ENCODE results near the gene IWS1. TPM values are rescaled to one million over a fixed set of nuclear protein-coding genes. Genes with fewer than 3 reads are reported as not detected.

IWS1 gene
- total and polyA plus RNA-seq, 12 donors = 17.8 to 51.9 (median 24.9) TPM

DNA sequence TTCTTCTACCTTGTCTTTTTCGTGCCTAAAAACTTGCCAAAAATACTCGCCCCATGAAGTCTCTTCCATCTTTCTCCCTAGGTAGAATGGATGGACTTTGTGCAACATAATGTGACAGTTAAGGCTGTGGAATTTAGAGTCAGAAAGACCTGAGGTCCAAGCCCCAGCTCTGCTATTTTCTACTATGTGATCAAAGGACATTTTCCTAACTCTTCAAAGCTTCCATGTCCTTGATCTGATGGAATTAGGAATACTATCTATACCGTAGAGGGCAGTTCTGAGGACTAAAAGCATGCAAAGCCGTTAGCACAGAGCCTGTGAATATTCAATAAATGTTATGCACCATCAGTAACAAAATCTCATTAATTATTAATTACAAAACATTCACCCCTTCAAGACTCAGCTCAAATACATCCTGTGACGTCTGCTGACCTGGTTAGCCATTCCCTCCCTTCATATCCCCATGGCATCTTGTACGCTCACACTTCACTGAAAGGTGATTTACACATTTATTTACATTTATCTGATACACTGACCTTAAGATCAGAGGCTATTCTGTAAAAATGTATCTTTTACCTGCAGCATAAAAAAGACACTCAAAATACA is 15.1 kb downstream of the IWS1 start:
- Histone ChIP-seq H3K27me3 (no peaks in the 10 kb centered on the region), H3K36me3 (replicated peaks in 1 of 2) (peaks cover 0 to 4% of the 10 kb centered on the region in 2 donors), H3K9me3 (replicated peaks in 1 of 3) (no peaks in the 10 kb centered on the region), H3K4me1 (replicated peaks in 1 of 2) (peaks cover 17 to 42% of the 10 kb centered on the region in 2 donors), H3K4me3 (no peak overlapping the region), H3K27ac (no peak overlapping the region)
- TF ChIP-seq CTCF (IDR thresholded peaks at IDR 0.05) (no peak), POLR2A (IDR thresholded peaks at IDR 0.05) (no peak)
- 73 to 81% (median 81%) methylated on average over 6 of the region's 6 CpGs for WGBS, 4 donors
- no peak for DNase-seq
- intact Hi-C loops (cut with DNase I) = no loop called here

DNA sequence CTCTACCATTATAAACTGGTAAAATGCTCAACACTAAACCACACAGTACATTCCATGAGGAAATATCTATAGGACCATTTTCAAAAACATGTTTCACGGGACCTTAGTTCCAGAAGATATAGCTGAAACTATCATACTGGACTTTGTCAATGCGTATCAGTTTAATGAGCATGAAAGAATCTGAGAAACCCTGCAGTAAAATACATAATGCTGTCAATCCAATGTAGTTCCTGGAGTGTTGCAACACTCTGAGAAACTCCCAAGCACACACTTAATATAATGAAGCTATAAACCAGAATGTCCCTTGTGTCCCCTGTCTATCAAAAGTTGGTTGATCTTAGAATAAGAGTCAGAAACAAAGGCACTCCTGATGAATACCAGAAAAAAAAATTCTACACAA is 16.2 kb downstream of the IWS1 start:
- WGBS, 4 donors = 91 to 98% (median 95%) methylated on average over 2 of the region's 2 CpGs
- H3K4me1 ChIP-seq (replicated peaks in 1 of 2) = peaks cover 17 to 37% of the 10 kb centered on the region in 2 donors
- TF ChIP-seq POLR2A (IDR thresholded peaks at IDR 0.05) (no peak), CTCF (IDR thresholded peaks at IDR 0.05) (no peak)

GRCh38 chr2:127508631-127509034 is 17.7 kb downstream of the IWS1 start:
- Histone ChIP-seq H3K4me1 (replicated peaks in 1 of 2) (peaks cover 17 to 31% of the 10 kb centered on the region in 2 donors), H3K4me3 (no peak overlapping the region), H3K27me3 (no peaks in the 10 kb centered on the region), H3K36me3 (replicated peaks in 1 of 2) (peaks cover 0 to 17% of the 10 kb centered on the region in 2 donors), H3K27ac (peak overlapping the region; percentile 6 to 75 (median 67)), H3K9me3 (replicated peaks in 1 of 3) (no peaks in the 10 kb centered on the region)
- DNase-seq = peak; percentile 82 to 96 (median 94)
- intact Hi-C loops (cut with DNase I) = no loop called here
- 0 to 8% (median 2%) methylated on average over 3 of the region's 3 CpGs for WGBS, 4 donors
- TF ChIP-seq CTCF (IDR thresholded peaks at IDR 0.05) = no peak
- no peak for TF ChIP-seq POLR2A (IDR thresholded peaks at IDR 0.05)

More for the DNA sequence above, 16.2 kb downstream of the IWS1 start:
- Histone ChIP-seq H3K36me3 (replicated peaks in 1 of 2) (peaks cover 0 to 8% of the 10 kb centered on the region in 2 donors), H3K27ac (no peak overlapping the region), H3K27me3 (no peaks in the 10 kb centered on the region), H3K4me3 (no peak overlapping the region), H3K9me3 (replicated peaks in 1 of 3) (no peaks in the 10 kb centered on the region)
- intact Hi-C loops (cut with DNase I) = no loop called here
- DNase-seq = no peak

DNA sequence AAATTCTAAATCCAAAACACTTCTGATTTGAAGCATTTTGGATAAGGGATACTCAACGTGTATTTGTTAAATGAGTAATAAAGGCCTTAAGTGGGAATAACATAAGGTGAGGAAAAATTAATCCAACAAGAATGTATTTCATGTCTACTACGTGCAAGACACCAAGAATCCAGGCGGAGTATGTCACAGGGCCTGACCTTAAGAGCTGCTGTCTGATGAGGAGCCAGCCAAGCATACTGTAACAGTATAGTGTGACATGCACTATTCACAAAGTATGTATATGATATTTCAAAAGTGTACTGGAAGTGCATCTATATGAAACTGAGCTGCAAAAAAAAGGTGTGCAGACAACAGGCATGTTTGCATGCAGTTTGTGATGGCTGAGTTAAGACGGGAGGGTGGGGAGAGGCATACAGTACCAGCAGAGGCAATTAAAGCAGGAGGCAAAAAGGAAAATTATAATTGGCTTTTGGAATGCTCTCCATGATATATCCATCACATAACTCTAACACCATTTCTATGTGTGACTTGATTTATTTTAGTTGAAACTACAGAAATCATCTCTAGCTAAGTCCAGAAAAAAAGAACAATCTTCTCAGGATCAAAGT is 18.2 kb downstream of the IWS1 start:
- TF ChIP-seq POLR2A (IDR thresholded peaks at IDR 0.05) = no peak
- TF ChIP-seq CTCF (IDR thresholded peaks at IDR 0.05) = no peak
- no peak for DNase-seq
- H3K9me3 ChIP-seq (replicated peaks in 1 of 3) = no peaks in the 10 kb centered on the region
- no peak overlapping the region for H3K4me3 ChIP-seq
- intact Hi-C loops (cut with DNase I) = no loop called here
- peaks cover 17 to 28% of the 10 kb centered on the region in 2 donors for H3K4me1 ChIP-seq (replicated peaks in 1 of 2)
- peaks cover 0 to 19% of the 10 kb centered on the region in 2 donors for H3K36me3 ChIP-seq (replicated peaks in 1 of 2)
- peak overlapping the region; percentile 22 to 71 (median 48) for H3K27ac ChIP-seq
- WGBS, 4 donors = 73 to 78% (median 75%) methylated on average over 4 of the region's 4 CpGs
- no peaks in the 10 kb centered on the region for H3K27me3 ChIP-seq
